ENCODE data around the gene CNDP2. TPM values are rescaled to one million over a fixed set of nuclear protein-coding genes. Genes with fewer than 3 reads are reported as not detected.
A peak's percentile ranks its signal among the peaks of the same experiment; 100 is the strongest.

Gene CNDP2
- total RNA-seq, 1 experiment from 2014 or later = 77.0 TPM

GRCh38 chr18:74465775-74466174 is 30.4 kb upstream of the CNDP2 start:
- DNase-seq (ENCODE audit: low spot score) = no peak
- in situ Hi-C loops (cut with HindIII; ENCODE audit: low sequenced_read_pairs) = no loop called here

DNA sequence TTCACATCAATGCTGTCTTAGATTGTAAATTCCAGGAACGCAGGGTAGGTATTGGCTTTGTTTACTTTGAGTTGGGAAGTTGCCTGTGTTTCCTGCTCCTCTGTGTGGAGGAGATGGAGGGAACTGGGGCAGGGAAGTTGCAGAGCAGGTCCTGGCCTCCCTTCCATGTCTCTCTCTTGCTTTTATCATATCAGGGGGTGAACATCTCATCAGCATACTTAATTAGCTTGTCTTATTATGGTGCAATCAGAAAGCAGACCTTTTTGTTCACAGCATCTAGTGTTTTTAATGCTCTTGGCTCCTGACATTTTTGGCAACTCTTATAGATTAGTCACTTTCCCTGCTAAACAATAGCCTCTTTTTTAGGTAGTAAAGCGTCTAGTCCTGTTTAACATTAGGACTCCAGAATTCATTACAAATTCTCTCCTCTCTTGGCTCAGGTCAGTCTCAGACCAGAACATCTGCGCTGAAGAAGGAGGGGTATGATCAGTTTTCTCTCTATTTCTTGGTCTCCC is 27.6 kb upstream of the CNDP2 start:
- in situ Hi-C loops (cut with HindIII; ENCODE audit: low sequenced_read_pairs) = no loop called here
- DNase-seq (ENCODE audit: low spot score) = no peak

DNA sequence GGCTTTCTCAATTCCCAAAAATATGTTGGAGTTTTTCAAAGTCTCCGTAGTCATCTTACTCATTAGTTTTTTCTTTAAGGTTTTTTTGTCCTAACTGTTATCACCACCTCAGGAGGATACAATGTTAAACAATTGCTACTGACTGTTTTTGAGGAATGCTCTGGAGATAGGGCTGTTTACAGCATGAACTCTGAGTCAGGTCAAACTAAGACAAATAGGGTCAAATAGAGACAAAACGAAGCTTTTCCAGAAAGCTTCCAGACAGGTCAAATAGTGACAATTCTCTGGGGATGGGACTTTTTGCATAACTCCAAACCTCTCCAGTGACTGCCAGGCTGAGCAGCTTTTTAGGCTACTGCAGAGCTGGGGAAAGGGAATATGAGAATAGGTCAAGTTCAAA is 23.9 kb upstream of the CNDP2 start:
- in situ Hi-C loops (cut with HindIII; ENCODE audit: low sequenced_read_pairs) = no loop called here
- DNase-seq (ENCODE audit: low spot score) = no peak

DNA sequence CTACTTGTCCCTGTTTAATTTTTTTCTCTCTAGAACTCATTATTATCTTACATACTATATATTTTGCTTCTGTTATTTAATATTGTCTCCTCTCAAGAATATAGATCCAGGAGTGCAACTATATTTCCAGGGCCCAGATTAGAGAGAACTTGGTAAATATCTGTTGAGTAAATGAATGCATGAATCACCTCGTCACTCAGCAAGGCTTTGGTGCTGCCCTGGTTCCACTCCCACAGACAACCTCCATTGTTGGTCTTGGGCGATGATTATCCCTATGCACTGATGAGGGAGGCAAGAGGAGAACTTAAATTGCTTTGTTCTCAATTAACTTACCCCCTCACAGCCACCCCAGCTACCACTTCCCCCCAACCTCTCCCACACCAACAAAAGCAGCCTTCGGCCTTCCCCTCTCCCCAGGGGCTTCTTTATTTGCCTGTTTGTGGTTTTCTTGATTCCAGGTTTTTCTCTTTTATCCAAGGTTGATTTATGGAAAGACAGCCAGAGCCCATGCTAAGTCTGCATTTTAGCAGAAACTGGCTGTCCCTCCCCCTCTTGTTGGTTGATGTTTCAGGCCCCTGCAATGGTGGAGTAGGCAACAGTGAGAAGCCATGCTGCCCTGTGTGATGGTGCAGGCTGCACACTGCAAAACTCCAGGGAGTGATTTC is 22.1 kb upstream of the CNDP2 start:
- DNase-seq (ENCODE audit: low spot score) = no peak
- in situ Hi-C loops (cut with HindIII; ENCODE audit: low sequenced_read_pairs) = no loop called here

DNA sequence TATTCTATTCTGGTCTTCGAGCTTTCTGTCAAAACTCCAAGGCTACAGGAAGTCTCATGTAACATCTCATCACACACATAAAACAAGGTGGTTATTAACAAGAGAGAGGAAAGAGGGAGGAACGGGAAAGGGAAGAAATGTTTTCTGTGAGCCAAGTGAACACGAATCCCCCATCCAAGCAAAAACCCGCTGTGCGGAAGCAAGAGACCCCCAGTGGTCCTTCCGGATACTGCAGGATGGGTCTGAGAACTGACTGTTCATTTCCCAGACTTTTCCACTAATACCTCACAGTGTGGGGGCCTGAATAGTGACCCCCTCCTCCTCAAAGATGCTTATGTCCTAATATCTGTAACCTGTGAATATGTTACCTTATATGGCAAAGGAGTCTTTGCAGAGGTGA is 20.0 kb upstream of the CNDP2 start:
- in situ Hi-C loops (cut with HindIII; ENCODE audit: low sequenced_read_pairs) = no loop called here
- DNase-seq (ENCODE audit: low spot score) = no peak

DNA sequence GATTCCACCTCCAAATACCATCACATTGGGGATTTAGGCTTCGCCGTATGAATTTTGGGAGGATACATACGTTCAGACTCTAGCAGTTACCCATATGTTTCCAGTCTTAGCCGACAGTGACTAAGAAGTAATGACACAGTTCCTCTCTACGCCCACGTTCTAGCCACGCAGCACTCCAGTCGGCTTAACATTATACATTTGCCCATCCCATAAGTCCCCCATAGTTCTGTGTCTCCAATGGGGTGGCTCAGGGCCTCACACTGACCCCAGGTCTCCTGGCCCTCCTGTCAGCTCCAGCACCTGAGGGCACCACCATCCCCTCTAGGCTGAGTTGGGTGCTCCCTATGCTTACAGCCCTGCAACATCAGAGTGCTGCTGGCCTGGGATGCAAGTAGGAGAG is 18.4 kb upstream of the CNDP2 start:
- in situ Hi-C loops (cut with HindIII; ENCODE audit: low sequenced_read_pairs) = no loop called here
- DNase-seq (ENCODE audit: low spot score) = no peak

DNA sequence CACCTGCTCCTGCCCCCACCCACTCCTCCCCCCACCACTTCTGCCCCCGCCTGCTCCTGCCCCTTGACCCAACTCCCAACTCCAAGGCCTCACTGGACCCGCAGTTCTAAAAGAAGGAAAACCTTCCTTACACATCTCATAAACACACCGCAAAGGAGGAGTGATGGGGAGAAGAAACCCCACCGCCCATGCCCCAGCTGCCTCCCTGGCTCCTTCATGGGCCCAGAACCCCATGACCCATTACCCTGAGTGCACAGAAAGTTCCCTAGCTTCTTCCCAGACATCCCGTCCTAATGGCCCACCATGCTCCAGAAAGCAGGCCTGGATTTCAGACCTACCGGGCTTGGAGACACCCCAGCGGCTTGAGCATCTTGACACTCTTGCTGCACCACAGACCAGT is 17.8 kb upstream of the CNDP2 start:
- no peak for DNase-seq (ENCODE audit: low spot score)
- in situ Hi-C loops (cut with HindIII; ENCODE audit: low sequenced_read_pairs) = no loop called here

DNA sequence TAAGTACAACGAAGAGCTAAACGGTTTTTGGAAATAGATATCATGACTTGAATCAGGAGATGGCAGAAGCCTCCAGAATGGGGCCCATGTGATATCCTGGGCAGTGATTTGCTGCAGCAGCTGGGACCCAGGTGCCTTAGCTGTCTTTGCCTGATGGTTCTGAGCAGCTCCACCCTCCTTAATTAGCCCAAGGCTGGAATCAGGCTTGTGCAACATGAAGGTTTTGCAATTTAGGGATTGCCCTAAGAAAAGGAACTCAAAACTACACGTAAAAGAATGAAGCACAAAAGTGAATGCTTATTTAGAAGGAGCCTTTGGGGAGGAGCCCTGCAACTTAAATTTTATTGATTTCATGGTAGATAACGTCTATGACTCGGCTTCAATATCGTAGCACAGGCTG is 17.3 kb upstream of the CNDP2 start:
- in situ Hi-C loops (cut with HindIII; ENCODE audit: low sequenced_read_pairs) = no loop called here
- DNase-seq (ENCODE audit: low spot score) = no peak

- in situ Hi-C loops (cut with HindIII; ENCODE audit: low sequenced_read_pairs) = no loop called here
- no peak for DNase-seq (ENCODE audit: low spot score)
Observed at GRCh38 chr18:74479486-74480148, 16.5 kb upstream of the CNDP2 start.

GRCh38 chr18:74480149-74480651 is 16.0 kb upstream of the CNDP2 start:
- in situ Hi-C loops (cut with HindIII; ENCODE audit: low sequenced_read_pairs) = no loop called here
- DNase-seq (ENCODE audit: low spot score) = no peak

DNA sequence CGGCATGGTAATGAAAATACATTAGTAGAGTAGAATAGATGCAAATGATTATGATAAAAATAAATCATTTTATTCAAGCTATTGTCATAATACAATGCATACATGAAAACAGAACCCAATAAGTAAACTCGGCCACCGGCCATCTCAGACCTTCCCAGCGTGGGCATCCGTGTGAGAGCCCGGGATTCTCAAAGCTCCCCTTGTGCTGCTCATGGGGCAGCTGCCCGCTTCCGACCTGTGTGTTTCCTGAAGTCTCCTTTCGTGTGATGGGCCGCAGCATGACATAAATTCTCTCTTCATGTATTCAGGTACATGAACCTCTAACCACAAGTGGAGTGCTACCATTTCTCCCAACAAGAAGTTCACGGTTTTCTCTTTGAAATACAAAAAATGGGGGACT is 13.5 kb upstream of the CNDP2 start:
- DNase-seq (ENCODE audit: low spot score) = no peak
- in situ Hi-C loops (cut with HindIII; ENCODE audit: low sequenced_read_pairs) = no loop called here

DNA sequence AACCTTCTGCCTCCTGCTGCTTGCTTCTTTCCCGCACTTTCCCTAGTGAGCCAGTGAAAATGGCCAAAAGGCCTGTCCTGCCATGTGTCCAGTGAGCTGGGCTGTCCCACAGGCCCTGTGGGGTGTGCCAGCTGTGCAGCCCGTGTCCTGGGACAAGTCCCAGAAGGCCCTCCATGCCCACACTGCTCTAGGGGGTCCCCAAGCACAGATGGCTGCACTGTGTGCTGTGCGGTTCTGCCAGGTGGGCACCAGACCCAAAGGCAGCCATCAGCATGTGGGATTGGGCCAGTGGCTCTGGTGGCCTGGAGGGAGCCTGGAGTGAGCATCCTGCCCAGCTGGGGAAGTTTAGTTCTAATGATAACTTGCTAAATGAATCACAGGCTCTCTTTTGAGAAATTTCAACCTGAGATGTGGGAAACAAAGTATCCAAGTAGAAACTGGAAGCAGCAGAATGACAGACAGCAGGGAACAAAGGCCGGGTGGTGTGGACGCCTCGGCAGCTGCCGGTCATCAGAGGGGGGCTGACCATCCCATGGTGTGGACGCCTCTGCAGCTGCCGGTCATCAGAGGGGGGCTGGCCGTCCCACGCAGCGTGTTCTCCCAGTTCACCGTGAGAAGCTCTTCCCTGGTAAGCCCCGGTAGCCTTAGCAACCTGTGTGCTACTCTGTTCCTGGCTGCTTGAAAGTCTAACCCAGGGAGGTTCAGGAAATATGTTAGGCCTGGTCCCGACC is 9.9 kb upstream of the CNDP2 start:
- in situ Hi-C loops (cut with HindIII; ENCODE audit: low sequenced_read_pairs) = no loop called here
- no peak for DNase-seq (ENCODE audit: low spot score)

- DNase-seq (ENCODE audit: low spot score) = no peak
- in situ Hi-C loops (cut with HindIII; ENCODE audit: low sequenced_read_pairs) = no loop called here
Observed at GRCh38 chr18:74488354-74488753, 7.8 kb upstream of the CNDP2 start.

DNA sequence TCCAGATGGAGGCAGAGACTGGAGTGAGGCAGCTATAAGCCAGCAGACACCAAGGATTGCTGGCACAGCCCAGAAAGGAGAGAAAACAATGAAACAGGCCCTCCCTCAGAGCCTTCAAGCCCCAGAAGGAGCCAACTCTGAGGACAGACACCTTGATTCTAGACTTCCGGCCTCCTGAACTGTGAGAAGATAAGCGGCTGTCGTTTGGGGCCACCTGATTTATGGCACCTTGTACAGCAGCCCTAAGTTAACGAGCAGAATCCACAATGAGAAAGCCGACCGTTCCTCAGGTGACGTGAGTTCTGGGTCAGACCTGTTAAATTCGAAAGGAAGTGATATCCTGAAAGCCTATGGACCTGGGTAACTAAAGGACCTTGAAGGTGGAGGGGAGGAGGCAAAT is 7.3 kb upstream of the CNDP2 start:
- in situ Hi-C loops (cut with HindIII; ENCODE audit: low sequenced_read_pairs) = no loop called here
- DNase-seq (ENCODE audit: low spot score) = no peak

DNA sequence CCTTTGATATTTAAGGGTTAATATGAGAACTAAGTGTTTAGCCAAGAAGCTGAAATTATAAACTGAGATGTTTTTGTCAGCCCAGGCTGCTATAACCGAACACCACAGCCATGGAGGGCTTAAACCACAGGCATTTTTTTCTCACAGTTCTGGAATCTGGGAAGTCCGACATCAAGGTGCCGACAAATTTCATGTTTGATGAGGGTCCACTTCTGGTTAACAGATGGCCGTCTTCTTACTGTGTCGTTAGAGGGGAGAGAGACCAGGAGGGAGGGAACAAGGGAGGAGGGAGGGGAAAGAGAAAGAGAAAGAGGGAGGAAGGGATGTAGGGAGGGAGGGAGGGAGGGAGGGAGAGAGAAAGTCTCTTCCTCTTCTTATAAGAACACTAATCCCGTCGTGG is 6.5 kb upstream of the CNDP2 start:
- in situ Hi-C loops (cut with HindIII; ENCODE audit: low sequenced_read_pairs) = no loop called here

DNA sequence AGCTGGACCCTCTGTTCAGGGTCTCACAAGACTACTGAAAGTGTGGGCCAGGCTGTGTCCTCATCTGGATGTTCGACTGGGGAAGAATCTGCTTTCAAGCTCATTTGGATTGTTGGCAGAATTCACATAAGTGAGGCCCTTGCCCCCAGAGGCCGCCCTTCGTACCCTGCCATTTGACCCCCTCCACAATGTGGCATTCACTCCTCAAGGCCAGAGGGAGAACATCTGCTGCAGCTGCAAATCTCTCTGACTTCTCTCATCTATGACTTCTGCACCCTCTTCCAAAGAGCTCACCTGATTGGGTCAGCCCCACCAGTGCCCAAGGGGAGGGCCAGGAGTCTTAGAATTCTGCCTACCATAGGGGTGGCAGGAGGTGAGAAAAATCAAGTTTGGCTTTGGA is 3.9 kb upstream of the CNDP2 start:
- in situ Hi-C loops (cut with HindIII; ENCODE audit: low sequenced_read_pairs) = no loop called here
- DNase-seq (ENCODE audit: low spot score) = no peak

More for the DNA sequence above, 6.5 kb upstream of the CNDP2 start:
- no peak for DNase-seq (ENCODE audit: low spot score)

GRCh38 chr18:74493689-74494088 is 2.5 kb upstream of the CNDP2 start:
- in situ Hi-C loops (cut with HindIII; ENCODE audit: low sequenced_read_pairs) = no loop called here
- DNase-seq (ENCODE audit: low spot score) = peak; percentile 46

DNA sequence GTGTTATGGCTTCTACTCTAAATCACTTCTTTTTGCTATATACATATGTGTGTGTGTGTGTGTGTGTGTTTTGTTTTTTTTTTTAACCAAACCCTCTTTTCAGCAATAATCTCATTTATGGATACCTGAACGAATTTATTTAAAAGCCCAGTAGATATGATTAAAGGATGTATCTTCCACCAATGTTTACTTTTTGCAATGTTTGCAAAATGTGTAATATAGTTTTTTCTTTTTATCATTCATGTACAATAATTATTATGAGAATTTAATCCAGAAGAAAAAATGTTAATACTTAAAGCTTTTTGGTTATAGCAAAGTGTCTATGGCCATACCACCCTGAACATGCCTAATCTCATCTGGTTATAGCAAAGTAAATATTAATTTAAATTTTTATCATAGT is 1.6 kb upstream of the CNDP2 start:
- in situ Hi-C loops (cut with HindIII; ENCODE audit: low sequenced_read_pairs) = no loop called here
- no peak for DNase-seq (ENCODE audit: low spot score)

DNA sequence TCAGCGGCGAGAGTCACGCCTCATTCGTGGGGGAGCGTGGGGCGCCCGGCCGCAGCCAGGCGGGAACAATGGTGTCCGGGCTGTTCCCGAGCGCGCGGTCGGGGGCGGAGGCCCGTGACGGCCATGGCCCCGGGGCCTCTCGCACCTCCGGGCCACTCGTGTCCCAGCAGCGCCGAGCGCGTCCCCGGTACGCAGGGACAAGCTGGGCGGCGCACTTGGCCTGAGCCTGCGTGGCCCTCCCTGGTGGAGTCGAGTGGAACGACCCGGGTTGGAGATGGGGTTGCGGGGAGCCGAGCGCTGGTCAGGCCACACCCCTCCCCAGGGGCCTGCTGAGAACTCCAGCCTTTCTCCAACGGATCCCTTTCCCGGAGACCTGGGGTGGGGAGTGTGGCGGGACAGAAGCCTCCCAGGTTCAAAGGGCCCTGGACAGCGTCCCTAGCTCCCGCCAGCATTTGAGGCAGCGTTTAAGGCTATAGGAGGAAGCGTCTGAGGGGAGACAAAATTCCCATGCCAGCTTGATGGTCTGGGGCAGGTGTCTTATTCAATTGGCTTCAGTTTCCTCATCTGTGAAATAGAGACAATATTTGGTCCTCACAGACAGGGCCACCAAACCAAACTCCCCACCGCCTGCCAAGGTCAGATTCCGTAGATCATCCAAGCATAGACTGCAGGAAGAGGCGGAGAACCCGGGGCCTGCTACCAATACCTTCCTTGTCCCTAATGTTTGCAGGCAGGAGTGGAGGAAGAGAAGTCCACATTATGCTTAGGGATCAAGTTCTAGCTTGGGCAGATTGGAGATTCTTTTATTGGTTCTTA is 553 bp downstream of the CNDP2 start:
- peak; percentile 47 for DNase-seq (ENCODE audit: low spot score)
- in situ Hi-C loops (cut with HindIII; ENCODE audit: low sequenced_read_pairs) = no loop called here

DNA sequence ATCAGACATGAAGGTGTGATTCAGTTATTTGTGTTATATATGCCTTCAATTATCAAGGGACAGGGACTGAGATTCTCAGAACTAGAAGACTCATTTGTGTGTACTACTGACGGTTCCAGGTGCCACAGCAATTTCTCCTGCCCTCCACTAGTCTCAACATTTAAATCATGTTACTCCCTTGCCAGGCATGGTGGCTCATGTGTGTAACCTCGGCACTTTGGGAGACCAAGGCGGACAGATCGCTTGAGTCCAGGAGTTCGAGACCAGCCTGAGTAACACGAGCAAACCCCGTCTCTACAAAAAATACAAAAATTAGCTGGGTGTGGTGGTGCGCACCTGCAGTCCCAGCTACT is 1.1 kb downstream of the CNDP2 start:
- DNase-seq (ENCODE audit: low spot score) = no peak
- in situ Hi-C loops (cut with HindIII; ENCODE audit: low sequenced_read_pairs) = no loop called here
